ENCODE data around the gene RHOU.

The RHOU gene

DNA sequence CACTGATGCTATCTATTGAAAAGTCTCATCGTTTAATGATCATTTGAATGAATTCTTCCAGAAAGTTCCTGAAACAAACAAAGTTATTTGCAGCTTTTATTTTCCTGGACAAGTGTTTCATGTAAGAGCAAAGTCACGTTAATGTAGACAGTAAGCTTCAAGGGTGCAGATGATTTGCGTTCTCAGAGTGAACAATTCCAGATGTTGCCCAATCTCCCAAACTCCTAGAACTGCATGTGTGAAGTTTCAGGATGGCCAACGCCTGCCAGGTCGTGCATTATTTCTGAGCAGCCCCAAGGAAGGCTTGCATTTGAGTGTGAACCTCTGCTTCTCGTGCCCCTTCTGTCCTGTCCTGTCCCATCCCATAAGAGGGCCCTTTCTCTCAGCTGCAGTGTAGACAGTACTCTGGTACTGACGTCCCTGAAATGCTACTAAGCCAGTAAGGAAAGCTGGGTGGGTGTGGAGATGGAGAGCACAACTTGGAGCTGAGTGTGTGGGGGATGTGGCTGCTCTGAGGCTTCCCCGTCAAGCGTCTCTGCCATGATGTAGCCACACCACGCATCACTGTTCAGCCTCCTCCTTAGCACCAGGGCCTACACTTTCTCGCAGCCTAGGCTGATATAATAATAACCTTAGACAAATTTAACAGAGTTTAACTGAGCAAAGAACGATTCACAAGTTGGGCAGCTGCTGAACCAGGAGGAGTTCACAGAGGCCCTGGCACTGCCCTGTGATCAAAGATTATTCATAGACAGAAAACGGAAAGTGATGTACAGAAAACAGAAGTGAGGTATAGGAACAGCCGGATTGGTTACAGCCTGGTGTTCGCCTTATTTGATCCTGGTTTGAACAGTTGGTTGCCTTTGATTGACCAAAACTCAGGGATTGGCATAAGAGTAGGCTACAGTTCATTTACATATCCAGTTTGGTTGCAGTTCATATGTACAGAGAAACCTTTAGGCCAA lies 50.4 kb downstream of the RHOU start:
- no peak for DNase-seq (ENCODE audit: low read depth)

DNA sequence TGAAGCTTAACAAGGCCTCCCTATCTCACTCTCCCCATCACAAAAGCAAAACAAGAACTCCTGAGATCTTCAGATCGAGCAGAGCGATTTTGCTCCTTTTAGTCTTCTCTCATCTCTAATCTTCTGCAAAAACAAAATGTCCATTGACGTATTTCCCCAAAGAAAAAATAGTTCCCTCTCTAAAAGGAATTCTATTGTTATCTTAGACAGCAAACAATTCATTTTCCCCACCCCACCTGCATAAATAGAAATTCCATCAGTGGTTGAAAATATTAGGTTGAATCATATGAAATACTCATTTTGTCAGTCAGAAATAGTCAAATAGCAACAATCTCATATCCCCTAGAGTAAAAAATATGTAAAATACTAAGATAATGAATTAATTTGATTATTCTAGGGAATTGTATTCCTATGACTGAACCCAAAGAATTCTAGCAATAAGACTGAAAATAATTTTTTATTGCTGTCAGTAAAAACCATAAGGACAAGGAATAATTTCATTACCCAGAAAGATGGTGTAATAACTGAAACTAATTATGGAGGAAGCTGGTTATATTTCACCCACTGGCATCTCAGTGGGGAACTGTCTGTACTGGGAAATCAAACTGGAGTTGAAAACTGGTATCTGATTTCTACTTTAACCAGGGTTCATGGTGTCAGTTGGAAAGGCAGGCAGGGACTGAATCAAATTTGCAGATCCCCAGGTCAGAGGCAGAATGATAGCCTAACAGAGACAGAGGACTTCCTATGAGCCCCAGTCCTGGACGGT lies 51.3 kb downstream of the RHOU start:
- no peak for DNase-seq (ENCODE audit: low read depth)

DNA sequence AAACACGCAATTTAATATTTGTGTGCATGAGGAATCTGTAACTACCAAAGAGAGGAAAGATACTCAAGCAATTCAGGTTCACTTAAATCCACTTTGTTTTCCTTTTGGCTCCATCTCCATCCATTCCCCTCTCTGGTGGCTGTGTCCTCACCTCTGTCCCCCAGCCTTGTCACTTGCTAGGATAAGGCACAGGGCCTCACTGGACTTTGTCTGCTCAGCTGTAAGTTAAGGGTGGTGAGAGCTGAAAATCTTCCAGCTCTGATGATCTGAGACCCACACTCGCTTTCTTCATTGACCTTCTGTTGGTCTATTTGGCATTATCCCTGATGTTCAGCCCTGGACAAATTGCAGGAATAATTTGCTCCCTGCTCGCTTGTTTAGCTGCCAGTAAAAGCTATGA lies 56.5 kb downstream of the RHOU start:
- DNase-seq (ENCODE audit: low read depth) = no peak

DNA sequence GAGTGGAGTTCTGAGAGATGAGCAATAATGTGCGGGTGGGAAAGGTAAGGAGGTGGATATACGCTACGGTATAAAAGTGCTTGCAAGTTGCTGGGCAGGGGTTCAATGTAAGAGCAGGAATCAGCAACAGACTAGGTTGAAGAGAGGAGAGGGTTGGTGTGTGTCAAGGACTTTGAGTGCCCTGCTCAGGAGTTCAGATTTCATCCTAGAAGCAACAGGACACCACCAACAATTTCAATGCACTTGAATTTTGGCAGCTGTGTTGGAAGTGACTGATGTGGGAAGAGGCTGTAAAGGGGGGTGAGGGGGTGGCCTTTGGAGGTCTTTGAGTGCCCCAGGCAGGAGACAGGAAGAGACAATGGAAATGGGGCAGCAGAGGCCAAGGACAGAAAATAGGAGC lies 57.3 kb downstream of the RHOU start:
- DNase-seq (ENCODE audit: low read depth) = no peak

DNA sequence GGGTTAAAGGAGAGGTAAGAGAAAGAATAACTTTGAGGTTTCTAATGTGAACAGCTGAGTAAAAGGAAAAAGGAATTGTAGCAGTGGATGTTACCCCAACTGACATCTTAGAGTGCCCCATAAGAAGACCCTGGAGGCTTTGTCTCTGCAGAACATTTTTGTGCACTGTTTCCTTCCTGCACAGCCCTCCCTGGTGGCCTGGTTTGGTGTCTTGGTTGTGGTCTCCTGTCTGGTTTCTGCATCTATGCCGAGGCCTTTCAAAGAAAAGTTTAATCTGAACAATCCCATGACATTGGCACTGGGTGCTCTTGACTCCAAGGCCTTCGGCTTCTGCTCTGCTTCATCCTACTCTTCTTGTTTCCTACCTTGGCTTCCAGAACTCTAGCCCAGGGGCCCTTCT lies 57.8 kb downstream of the RHOU start:
- DNase-seq (ENCODE audit: low read depth) = no peak

DNA sequence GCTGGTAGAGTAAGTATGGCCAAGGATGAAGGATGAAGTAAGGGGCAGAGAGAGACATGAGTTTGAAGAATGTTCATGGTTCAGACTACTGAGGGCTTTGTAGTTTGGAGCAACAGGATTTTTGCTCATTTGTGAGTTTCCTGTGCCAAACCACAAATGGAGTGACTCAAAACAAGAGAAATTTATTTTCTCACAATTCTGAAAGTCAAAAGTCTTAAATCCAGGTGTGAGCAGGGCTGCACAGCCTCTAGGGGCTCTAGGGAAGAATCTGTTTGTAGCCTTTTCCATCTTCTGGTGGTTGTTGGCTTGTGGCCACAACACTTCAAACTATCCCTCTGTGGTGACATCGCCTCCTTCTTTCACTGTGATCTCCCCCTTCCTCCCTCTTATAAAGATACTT lies 58.9 kb downstream of the RHOU start:
- no peak for DNase-seq (ENCODE audit: low read depth)

DNA sequence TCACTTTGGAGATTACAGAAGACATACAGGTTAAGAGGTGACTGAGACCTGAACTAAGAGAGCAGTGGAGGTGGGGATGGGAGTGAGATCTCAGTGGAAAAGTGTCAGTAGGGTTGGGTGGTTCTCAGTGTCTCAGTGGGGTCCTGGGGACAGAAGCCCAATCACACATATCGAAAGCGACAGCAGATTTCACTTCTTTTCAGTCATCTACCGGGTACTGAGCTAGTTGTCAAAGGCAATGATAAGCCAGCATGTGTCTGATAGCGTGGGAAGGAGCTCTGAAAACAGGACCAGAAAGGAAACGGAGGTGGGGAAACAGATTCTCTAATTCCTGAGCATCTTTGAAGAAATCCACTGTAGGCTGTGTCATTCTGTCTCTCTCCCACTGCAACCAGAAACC lies 59.5 kb downstream of the RHOU start:
- peak; percentile 27 for DNase-seq (ENCODE audit: low read depth)

DNA sequence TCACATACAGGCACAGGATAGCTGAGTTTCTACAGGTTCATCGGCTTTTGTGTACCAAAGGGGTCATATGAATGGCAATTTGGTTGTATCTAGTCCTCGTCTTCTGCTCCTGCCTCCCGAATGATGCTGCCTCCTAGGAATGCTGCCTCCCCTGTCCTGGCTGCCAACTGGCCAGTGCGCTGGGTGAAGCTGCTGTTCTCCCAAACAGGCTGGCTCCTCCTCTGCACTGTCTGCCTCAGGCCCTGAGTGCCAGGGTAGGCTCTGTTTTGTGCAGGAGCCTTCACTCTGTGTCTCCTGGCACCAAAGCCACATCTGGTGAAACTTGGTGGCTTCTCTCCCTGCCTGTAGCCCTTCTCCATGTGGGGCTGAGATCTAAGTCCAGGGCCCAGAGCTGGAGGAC lies 60.3 kb downstream of the RHOU start:
- no peak for DNase-seq (ENCODE audit: low read depth)
